Midbrain (tissue), 1 donor: Measurements from ENCODE around the gene CCR6.

Experiments used
- DNase-seq: peaks from one replicate; lab custom pipeline; 2025; lab: John Stamatoyannopoulos, UW

CCR6 gene

GRCh38 chr6:167119670-167120582 lies 3.0 kb upstream of the CCR6 start:
- DNase-seq = no peak

- no peak for DNase-seq
Observed at GRCh38 chr6:167120583-167120903, 2.4 kb upstream of the CCR6 start.

GRCh38 chr6:167121335-167121841 lies 1.5 kb upstream of the CCR6 start:
- DNase-seq = no peak

DNA sequence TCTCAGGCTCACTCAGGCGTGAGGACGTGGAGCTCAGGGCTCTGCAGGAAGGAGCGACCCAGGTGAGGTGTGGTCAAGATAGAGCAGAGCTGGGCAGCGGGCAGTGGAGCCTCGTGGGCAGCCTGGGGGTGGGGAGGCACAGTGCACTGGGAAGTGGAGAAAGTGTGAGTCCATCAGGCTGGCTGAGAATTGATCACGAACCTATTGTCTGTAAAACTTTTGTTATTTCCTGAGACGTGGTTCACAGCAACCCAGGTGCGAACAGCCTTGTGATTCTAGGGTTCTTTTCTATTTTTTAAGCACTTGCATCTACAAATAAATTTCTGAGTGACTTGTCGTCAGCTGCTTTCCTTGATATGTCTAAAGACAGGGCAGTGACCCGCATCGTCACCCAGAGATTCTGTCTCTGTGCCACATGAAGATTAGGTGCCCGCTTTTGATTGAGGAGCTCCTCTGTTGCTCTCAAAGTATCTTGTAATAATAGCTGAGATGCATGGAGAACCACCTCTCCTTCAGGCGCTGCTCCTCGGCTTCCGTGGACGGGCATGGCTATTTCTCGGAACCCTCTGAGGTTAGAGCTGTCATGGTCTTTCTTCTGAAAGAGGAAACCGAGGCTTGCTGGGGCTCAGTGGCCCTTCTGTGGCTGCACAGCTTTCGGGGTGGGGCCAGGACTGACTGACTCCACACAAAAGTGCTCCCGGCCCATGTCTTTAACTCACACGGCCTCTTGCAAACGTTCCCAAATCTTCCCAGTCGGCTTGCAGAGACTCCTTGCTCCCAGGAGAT lies 662 bp upstream of the CCR6 start:
- no peak for DNase-seq

DNA sequence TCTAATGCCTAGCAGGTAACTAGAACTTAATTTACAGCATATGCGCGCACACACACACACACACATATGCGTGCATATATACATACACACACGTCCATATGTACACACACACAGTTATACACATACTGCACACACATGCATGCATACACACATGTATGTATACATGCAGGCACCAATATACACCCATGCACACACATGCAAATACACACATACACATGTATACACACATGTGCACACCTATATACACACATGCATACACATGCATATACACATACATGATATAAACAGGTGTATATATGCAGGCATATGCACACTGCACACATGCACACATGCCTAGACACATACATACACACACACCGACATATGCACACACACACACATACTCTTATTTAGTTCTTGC lies 1.9 kb downstream of the CCR6 start:
- DNase-seq = no peak

DNA sequence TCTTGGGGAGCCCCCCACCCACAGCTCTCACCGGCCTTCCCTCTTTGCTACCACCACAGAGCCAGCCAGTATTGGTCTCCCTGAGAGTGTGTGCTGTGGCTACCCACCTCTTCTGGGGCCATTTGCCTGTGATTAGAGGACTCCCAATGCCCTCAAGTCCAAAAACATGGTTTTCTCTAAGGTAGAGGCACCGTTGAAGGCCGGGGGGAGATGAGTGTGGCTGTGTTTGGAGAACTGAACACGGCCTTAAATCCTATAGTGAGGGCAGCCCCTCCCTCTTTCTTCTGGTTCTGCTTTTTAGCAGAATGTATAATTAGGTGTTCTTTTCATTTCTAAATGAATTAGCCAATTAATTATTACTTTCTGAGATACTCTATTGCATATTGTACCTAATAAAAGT lies 2.5 kb downstream of the CCR6 start:
- no peak for DNase-seq

DNA sequence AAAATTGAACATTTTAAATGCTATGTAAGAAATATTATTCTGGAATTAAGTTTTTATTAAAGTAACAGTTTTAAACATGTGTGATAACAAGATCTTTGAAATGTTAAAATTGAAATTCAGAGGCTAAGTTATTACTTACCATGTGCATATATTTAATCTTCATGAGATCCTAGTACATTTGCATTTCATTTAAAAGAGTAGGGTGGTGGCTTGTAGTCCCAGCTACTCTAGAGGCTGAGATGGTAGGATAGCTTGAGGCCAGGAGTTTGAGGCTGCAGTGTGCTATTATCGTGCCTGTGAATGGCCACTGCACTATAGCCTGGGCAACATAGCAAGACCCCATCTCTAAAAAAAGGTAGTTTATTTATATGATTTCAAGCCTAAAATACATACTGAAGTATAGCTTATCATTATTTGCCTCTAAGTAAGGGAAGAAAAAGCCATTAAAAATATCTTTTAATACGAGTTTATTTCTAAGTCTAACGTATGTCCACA lies 3.0 kb downstream of the CCR6 start:
- DNase-seq = no peak

GRCh38 chr6:167127785-167128531 lies 5.1 kb downstream of the CCR6 start:
- DNase-seq = no peak

GRCh38 chr6:167129159-167129558 lies 6.3 kb downstream of the CCR6 start:
- no peak for DNase-seq

DNA sequence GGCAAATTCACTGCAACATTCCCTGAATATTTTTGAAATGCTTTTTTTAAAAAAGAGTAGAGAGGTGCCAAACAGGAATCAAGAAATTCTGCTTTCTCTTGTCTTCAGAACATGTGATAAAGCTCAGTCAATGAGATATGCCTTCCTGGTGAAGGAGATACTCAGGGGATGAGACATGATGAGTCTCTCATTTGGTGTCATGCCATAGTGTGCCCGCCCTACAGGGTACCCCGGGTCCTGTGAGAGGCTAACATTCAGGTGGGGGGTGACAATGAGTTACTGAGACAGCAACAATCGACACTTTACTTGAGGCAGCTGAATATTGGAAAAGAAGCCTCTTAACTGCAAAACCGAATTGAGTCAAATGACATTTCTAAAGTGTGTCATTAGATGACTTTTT lies 6.7 kb downstream of the CCR6 start:
- no peak for DNase-seq

DNA sequence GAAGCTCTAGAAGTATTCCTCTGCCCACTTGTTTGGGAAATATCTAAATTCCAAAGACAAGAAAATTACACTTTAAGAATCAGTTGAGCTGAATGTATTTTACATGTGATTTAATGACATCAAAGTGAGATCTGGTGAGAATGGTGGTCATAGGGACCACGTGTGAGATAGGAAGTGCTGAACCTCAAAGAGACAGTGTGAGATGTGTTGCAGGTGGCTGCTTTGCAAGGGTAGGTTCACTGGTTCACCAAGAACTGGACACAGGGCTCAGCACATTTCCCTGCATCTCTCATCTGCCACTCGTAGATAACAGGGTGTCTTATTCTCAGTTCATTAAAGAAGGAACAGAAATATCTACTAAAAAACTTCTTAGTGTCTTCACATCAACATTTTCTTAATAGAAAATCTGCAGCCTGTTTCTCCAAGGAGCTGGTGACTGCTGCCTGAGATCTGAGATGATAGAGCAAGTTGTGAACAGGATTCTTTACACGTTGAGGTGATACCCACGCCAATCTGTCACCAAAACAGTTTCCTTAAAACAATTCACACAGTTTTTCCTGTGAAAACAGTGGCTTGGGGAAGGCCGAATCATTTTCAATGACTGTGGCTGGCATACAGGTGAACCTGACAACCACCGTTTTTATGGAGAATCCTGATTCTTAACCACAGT lies 7.2 kb downstream of the CCR6 start:
- DNase-seq = no peak

- DNase-seq = no peak
Observed at GRCh38 chr6:167130712-167131684, 8.1 kb downstream of the CCR6 start.

DNA sequence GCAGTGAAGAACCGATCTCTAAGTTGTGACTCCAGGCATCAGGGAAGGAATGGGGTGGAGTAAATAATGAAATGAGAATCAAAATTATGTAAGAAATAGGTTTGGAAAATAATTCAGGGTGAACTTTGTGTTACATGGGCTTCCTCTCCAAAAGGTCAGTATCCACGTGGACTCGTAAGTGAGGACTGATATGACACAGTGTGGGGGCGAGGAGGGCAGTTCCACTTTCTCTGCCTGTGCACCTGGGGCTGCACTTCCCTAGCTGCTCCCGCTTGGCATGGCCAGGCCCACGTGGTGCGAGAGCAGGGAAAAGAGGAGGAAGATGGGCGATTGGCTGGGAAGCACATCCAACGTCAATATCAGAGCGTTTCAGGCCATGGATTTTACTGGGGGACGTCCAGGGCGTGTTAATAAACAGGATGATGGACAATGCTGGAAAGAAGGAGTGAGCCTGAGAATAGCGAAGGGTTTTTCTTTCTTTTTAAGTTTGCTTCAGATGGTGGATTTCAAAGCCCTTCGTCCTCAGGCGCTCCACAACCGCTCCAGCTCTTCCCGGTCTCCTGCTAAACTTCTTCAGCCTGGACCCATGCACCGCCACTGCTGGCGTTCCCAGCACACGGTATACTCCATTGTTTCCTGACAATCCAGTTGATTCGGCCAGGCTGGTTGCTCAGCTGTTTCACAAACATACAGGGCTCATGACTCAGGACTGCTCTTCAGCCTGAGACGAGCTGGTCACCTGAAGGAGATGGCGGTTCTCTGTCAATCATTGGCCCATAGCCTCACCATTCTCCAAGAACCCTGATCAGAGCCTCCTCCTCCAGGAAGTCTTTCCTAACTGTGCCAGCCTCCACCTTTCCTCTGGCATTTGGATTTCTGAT lies 11.8 kb downstream of the CCR6 start:
- no peak for DNase-seq

GRCh38 chr6:167136376-167136775 lies 13.5 kb downstream of the CCR6 start:
- no peak for DNase-seq

GRCh38 chr6:167137081-167137480 lies 14.2 kb downstream of the CCR6 start:
- DNase-seq = no peak

GRCh38 chr6:167137881-167138280 lies 15.0 kb downstream of the CCR6 start:
- DNase-seq = no peak

DNA sequence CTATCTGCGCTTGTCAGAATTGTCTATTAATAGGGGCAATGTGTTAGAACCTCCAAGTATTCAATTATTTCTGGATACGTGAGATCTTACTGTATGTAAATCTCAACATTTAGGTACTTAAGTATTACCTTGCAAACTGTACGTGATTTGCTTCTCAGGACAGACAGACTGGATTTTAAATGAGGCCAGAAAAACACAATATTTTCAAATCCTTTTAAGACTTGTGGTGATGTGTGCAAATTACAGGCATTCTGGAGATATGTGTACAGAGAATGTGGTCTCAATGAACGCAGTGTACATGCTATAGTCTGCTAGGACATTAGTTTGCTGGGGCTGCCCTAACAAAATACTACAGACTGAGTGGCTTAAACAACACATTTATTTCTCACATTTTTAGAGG lies 16.9 kb downstream of the CCR6 start:
- no peak for DNase-seq

- DNase-seq = no peak
Observed at GRCh38 chr6:167140589-167141474, 17.9 kb downstream of the CCR6 start.
